H7 (cell line): ENCODE measurements around the gene PTGES2. TPM values are rescaled to one million over a fixed set of nuclear protein-coding genes. Genes with fewer than 3 reads are reported as not detected.
"Not testable (repeated sequence)": the region's sequence is repeated elsewhere in the genome, so short reads cannot be mapped to it uniquely, and the experiment has no call there.

Source experiments
- DNase-seq: peaks from one replicate; pipeline ENCODE4 v3.0.0; 2012
- H3K27me3 ChIP-seq: 2 replicates; pipeline ENCODE4 v1.6.0; 2011; ENCODE audit warnings: mild to moderate bottlenecking, low read length; ENCODE audit not compliant: control insufficient read depth, insufficient read depth
- H3K36me3 ChIP-seq: replicated peaks from 2 replicates; pipeline ENCODE4 v1.5.1; 2011; ENCODE audit warnings: low read length; ENCODE audit not compliant: control insufficient read depth, insufficient read depth
- H3K4me3 ChIP-seq: 2 replicates; pipeline ENCODE4 v1.5.1; 2011; ENCODE audit warnings: low read depth, mild to moderate bottlenecking, control low read depth, low read length, moderate library complexity; ENCODE audit not compliant: insufficient read depth
- total RNA-seq: library from RNA; depleted of rRNA; stranded (reverse); fragments of >200 nt; shearing (Covaris generic); gene quantifications from 2 replicates; pipeline ENCODE4 v1.2.3, GENCODE V29; 2014

Gene PTGES2
- total RNA-seq, 1 experiment from 2014 or later, result 197 TPM

GRCh38 chr9:128148509-128149000 is 21.0 kb upstream of the PTGES2 start:
- Histone ChIP-seq H3K4me3 (no peak overlapping the region), H3K27me3 (no peaks in the 10 kb centered on the region; the same call in 1 of the 2 replicates), H3K36me3 (no peaks in the 10 kb centered on the region)
- peak; percentile 34 for DNase-seq

GRCh38 chr9:128146591-128147120 is 19.1 kb upstream of the PTGES2 start:
- H3K4me3 ChIP-seq, result no peak overlapping the region
- peak; percentile 55 for DNase-seq
- H3K27me3 ChIP-seq, result no peaks in the 10 kb centered on the region; the same call in 1 of the 2 replicates
- no peaks in the 10 kb centered on the region for H3K36me3 ChIP-seq

GRCh38 chr9:128145951-128146351 is 18.4 kb upstream of the PTGES2 start:
- peak; percentile 59 for DNase-seq
- H3K27me3 ChIP-seq, result no peaks in the 10 kb centered on the region

GRCh38 chr9:128145536-128145935 is 18.0 kb upstream of the PTGES2 start:
- Histone ChIP-seq H3K4me3 (no peak overlapping the region), H3K36me3 (no peaks in the 10 kb centered on the region), H3K27me3 (no peaks in the 10 kb centered on the region)
- no peak for DNase-seq

More at GRCh38 chr9:128145951-128146351, 18.4 kb upstream of the PTGES2 start:
- Histone ChIP-seq H3K4me3 (no peak overlapping the region), H3K36me3 (no peaks in the 10 kb centered on the region)

GRCh38 chr9:128144239-128145181 is 17.0 kb upstream of the PTGES2 start:
- H3K36me3 ChIP-seq, result no peaks in the 10 kb centered on the region
- no peak overlapping the region for H3K4me3 ChIP-seq
- DNase-seq, result peak; percentile 52
- no peaks in the 10 kb centered on the region for H3K27me3 ChIP-seq

- Histone ChIP-seq H3K27me3 (no peaks in the 10 kb centered on the region), H3K36me3 (no peaks in the 10 kb centered on the region), H3K4me3 (no peak overlapping the region)
- DNase-seq, result peak; percentile 67
These were observed 16.2 kb upstream of the PTGES2 start for GRCh38 chr9:128143525-128144238.

- no peaks in the 10 kb centered on the region for H3K27me3 ChIP-seq
- H3K4me3 ChIP-seq, result no peak overlapping the region
- peak; percentile 49 for DNase-seq
These were observed 15.1 kb upstream of the PTGES2 start for GRCh38 chr9:128142596-128142995.

GRCh38 chr9:128142061-128142460 is 14.5 kb upstream of the PTGES2 start:
- H3K27me3 ChIP-seq, result 0 out of 2 replicates have a peak, but pooled peaks cover 1% of the 10 kb centered on the region
- H3K4me3 ChIP-seq, result no peak overlapping the region
- no peaks in the 10 kb centered on the region for H3K36me3 ChIP-seq
- DNase-seq, result peak; percentile 24

More at GRCh38 chr9:128142596-128142995, 15.1 kb upstream of the PTGES2 start:
- no peaks in the 10 kb centered on the region for H3K36me3 ChIP-seq

GRCh38 chr9:128141604-128142003 is 14.1 kb upstream of the PTGES2 start:
- Histone ChIP-seq H3K4me3 (no peak overlapping the region), H3K36me3 (no peaks in the 10 kb centered on the region), H3K27me3 (0 out of 2 replicates have a peak, but pooled peaks cover 1% of the 10 kb centered on the region)
- peak; percentile 19 for DNase-seq

GRCh38 chr9:128139621-128140020 is 12.1 kb upstream of the PTGES2 start:
- DNase-seq, result peak; percentile 10
- Histone ChIP-seq H3K4me3 (no peak overlapping the region), H3K36me3 (no peaks in the 10 kb centered on the region), H3K27me3 (0 out of 2 replicates have a peak, but pooled peaks cover 1% of the 10 kb centered on the region)

GRCh38 chr9:128138001-128138400 is 10.5 kb upstream of the PTGES2 start:
- DNase-seq, result peak; percentile 15
- Histone ChIP-seq H3K27me3 (0 out of 2 replicates have a peak, but pooled peaks cover 1% of the 10 kb centered on the region), H3K4me3 (no peak overlapping the region), H3K36me3 (no peaks in the 10 kb centered on the region)

- Histone ChIP-seq H3K4me3 (no peak overlapping the region), H3K36me3 (no peaks in the 10 kb centered on the region), H3K27me3 (0 out of 2 replicates have a peak, but pooled peaks cover 1% of the 10 kb centered on the region)
- peak; percentile 13 for DNase-seq
These were observed 9.6 kb upstream of the PTGES2 start for GRCh38 chr9:128136816-128137793.

- H3K4me3 ChIP-seq, H3K36me3 ChIP-seq, H3K27me3 ChIP-seq: not testable (repeated sequence)
- peak; percentile 13 for DNase-seq
These were observed 8.0 kb upstream of the PTGES2 start for GRCh38 chr9:128135561-128135960.
